GM20000 (cell line): ENCODE results near the gene SELENON.

Experiments
- DNase-seq: peaks from one replicate; pipeline ENCODE4 v3.0.0; 2012; ENCODE audit warnings: low spot score
- TF ChIP-seq, protein P1 (sequence below): IDR thresholded peaks from 2 replicates; pipeline ENCODE4 v1.5.1; 2012; ENCODE audit warnings: mild to moderate bottlenecking, control low read depth; ENCODE audit errors: extremely low read depth, missing control alignments

The SELENON gene

GRCh38 chr1:25813071-25813733 lies 13.2 kb downstream of the SELENON start:
- TF ChIP-seq, protein P1, sequence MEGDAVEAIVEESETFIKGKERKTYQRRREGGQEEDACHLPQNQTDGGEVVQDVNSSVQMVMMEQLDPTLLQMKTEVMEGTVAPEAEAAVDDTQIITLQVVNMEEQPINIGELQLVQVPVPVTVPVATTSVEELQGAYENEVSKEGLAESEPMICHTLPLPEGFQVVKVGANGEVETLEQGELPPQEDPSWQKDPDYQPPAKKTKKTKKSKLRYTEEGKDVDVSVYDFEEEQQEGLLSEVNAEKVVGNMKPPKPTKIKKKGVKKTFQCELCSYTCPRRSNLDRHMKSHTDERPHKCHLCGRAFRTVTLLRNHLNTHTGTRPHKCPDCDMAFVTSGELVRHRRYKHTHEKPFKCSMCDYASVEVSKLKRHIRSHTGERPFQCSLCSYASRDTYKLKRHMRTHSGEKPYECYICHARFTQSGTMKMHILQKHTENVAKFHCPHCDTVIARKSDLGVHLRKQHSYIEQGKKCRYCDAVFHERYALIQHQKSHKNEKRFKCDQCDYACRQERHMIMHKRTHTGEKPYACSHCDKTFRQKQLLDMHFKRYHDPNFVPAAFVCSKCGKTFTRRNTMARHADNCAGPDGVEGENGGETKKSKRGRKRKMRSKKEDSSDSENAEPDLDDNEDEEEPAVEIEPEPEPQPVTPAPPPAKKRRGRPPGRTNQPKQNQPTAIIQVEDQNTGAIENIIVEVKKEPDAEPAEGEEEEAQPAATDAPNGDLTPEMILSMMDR = no peak
- DNase-seq = no peak

GRCh38 chr1:25813734-25814471 lies 13.9 kb downstream of the SELENON start:
- DNase-seq = no peak
- TF ChIP-seq, protein P1 = no peak

DNA sequence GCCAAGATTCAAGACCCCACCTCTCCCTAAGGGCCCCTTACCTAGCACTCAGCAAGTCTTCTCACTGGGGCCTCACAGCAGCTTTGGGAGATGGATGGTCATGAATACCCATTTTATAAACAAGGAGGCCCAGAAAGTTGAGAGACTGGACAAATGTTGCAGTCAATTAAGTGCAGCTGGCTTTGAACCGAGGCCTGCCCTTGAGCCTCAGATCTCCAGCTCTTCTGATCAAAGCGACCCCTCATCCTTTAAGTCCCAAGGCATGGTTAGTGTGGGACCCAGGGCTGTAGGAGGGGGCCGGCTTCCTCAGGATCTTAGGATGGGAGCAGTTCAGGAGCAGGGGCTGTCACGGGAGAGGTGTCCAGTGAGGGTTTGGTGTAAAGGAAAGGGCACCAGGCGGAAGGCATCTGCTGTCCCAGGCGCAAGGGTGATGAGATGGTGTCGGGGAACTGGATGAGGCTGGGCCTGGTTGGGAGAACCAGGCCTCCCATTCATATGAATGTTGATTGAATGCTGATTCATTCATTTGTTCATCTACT lies 14.6 kb downstream of the SELENON start:
- TF ChIP-seq, protein P1 = no peak
- DNase-seq = no peak

DNA sequence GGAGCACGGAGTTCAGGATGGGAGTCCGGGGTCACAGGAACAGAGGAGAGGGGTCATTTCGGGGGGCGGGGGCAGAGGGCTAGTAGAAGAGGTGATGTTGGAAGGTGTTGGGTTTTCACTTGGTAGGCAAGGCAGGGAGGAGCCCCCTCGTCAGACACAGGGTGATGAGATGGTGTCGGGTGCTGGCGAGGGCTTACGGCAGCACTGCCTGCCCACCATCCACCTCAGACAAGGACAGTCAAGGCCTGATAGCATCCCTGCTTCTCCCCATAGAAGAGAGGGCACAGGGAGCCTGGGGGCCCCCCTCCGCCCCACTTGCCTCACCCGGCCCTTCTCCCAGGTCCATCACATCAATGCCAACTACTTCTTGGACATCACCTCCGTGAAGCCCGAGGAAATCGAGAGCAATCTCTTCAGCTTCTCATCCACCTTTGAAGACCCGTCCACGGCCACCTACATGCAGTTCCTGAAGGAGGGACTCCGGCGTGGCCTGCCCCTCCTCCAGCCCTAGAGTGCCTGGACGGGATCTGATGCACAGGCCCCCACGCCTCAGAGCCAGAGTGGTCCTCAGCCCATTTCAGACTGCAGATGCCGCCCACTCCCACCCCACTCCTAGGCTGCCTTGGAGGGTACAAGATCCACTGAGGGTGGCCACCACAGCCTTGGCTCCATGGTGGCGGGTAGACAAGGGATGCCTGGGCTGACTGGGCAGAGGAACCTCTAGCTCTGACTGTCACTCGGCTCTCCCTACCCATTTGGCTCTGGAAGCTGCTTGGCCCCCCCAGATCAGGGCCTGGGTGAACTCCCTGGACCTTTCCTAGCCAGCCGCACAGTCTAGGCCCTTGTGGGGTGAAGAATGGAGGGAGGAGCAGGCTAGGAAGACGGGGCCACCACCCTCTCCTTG lies 15.5 kb downstream of the SELENON start:
- TF ChIP-seq, protein P1 = no peak
- no peak for DNase-seq

DNA sequence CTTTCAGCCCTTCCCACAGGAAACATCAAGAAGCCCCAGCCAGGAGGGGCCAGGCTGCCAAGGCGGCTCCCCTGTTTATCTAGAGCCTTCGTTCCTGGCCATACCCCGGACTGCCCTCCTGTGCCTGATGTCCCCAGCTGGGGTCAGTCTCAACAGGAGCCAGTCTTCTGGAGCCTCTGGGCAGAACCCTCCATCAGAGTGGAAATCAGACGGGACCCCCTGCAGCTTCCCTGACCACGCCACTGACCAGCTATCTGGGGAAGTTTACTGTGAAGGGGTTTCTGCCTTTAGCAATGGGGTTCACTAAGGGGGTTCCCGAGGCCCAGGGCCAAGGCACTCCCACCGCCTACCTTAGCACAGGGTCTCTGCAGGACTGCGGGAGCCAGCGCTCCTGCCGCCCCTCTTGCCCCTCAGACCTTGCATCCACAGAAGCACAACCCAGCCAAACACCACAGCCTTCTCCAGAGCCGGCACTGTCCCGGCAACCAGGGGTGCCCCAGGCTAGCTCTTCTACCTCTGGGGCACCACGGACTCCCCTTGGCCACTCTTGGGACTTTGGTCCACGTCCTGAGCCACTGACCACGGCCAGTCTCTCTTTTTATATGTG lies 16.2 kb downstream of the SELENON start:
- no peak for DNase-seq
- TF ChIP-seq, protein P1 = no peak

DNA sequence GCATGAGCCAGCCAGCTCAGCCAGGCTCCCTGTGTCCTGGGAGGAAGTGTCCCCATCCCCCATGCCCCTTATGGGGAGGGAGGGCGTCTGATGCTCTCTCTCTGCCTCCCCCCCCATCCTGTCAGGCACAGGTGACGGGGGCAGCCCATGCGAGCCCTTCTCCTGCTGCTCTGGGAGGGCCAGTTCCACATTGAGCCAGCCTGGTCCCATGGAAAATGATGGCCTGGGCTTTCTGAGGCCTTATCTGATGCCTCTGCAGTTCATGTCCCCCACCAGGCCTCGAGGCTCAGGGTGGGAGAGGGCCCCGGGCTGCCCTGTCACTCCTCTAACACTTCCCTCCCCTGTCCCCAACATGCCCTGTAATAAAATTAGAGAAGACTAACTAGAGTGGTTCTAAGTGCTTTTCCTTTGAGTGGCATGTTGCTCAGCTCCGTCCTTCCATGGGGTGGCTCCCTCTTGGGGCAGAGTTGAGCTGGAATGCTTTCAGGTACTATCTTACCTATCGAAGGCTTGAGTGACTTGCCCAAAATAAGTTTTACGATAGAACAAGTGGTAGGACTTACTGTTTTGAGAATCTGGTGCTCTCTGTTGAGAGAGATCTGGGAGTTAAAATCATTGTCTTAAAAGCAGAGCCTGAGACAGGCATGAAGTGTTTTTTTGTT lies 18.0 kb downstream of the SELENON start:
- TF ChIP-seq, protein P1 = no peak

More for the DNA sequence above, 18.0 kb downstream of the SELENON start:
- DNase-seq = no peak
